HG02571 (cell line): ENCODE data around the gene MAP1LC3A.

Experiments used
- ATAC-seq: cut with Tn5 transposase; IDR thresholded peaks from one replicate; pipeline ENCODE4 v1.9.1; 2021; ENCODE audit warnings: mild to moderate bottlenecking, moderate library complexity; ENCODE audit not compliant: unreplicated experiment

MAP1LC3A gene

DNA sequence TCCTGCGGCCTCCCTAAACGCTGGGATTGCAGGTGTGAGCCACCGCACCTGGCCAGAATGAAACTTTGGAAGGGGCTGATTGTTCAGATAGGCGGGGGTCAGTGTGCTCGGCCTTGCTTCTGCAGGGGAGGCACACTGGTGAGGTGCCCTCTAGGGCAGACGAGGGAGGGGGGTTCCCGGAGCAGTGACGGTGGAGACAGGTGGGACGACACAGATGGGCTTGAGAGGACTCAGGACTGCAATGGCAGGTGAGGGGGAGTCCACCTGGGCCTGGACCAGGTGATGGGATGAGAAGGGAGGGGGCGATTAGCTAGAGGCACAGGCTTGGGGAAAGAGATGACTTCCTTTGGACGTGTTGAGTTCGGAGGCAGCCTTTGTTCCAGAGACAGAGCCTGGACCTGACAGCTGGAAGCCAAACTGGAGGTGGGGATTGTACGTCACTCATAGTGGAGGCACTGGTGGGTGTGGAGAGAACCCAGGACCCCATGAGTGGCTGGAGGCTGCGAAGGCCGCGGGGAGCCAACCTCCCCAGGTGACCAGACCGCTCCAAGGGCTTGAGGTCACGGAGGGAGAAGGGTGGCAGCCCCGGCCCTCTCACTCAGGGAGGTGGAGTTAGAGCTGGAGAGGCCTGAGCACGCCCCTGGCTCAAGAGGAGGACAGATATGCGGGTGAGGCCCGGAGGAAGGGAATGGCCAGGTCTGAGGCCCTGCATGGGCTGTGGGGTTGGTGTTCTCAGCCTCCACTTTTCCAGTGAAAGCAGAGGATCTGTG, 10.5 kb upstream of the MAP1LC3A start:
- ATAC-seq: no peak

DNA sequence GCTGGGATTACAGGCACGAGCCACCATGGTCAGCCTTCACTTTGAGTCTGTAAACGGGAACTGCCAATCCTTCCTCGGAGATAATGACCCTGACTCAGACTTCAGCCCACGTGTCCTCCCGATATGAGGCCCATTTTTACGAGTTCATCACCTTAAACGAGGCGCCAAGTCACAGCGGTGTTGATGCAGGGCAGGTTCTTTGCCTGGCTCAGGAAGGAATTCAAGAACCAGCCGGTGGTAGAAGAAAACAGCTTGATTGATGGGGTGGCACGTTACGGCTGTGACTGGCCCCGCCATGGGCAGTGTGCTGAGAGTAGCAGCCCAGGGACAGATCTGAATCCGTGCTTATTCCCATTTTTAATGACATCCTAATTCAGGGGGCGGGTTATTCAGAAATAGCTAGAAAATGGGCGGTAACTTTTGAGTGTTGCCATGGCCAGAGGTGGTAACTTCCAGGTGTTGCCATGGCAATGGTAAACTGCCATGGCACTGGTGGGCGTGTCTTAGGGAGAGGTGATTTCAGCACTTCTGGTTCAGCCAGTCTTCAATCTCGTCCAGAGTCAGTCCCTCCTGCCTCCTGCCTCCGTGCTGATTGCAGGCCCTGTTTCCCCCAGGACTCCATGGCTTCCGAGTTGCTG, 9.1 kb upstream of the MAP1LC3A start:
- no peak for ATAC-seq

DNA sequence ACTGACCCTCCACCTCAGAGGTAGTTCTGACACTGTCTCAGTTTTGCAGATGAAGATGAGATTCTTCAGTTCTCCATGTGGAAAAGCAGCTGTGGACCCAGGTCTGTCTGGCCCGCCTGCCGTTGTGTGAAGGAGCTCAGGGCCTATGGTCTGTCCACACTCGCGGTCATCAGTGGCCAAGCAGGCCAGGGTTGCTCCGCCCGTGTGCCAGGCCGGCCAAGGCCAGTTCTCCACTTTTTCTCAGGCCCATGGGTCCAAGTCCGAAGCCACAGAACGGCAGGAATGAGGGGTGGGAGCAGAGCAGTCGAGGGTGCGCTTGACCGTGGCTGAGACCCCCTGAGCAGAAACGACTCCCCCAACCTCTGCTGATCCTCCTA, 8.6 kb upstream of the MAP1LC3A start:
- no peak for ATAC-seq

DNA sequence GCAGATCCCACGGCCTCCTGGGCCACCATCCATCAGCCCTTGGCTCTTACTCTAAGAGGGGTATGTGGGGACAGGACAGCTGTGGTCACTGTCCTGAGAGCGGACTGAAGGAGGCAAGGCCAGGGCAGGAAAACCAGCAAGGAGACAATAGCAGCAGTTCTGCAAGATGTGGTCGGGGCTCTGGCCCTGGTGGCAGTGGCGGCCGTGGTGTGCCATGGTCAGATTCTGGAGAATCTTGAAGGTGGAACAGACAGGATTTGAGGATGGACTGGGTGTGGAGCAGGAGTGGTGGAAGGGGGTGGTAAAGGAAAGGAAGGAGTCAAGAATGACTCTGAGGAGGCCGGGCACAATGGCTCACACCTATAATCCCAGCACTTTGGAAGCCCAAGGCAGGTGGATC, 5.9 kb upstream of the MAP1LC3A start:
- ATAC-seq: no peak

DNA sequence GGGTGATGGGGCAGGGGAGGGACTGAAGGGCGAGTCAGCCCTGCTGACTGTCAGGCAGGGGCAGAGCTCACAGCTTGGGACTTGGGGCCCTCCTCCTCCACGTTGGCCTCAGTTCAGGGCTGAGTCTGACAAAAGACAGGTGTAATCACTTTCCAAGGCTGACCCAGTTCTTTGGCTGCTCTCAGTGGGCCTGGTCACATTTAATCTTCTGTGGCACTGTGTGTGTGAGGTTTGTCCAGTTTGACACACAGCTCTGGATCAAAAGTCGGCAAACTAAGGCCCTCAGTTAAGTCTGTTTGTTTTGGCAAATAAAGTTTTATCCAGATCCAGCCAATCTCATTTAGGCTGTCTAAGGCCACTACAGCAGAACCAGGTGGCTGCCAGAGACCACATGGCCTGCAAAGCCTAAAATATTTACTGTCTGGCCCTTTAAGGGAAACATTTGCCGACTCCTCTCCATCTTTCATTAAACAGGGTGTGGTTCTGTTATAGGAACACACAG, 5.1 kb upstream of the MAP1LC3A start:
- ATAC-seq: no peak

DNA sequence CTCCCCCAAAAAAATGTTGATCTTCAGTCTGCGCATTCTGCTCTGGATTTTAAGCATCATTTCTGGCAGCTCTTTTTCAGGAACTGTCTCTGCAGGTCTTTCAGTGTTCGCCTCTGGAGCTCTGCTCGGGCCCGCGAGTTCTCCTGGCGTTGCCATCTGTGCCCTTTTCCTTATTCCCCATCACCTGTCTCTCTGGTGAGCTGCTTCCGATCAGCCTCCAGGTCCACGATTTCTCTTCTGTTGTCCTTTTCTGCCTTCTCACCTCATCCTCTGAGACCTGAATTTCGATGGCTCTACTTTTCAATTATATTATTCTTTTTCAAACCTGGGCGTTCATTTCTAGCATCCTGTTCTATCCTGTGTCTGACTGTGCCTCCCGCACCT, 590 bp upstream of the MAP1LC3A start:
- ATAC-seq: no peak

DNA sequence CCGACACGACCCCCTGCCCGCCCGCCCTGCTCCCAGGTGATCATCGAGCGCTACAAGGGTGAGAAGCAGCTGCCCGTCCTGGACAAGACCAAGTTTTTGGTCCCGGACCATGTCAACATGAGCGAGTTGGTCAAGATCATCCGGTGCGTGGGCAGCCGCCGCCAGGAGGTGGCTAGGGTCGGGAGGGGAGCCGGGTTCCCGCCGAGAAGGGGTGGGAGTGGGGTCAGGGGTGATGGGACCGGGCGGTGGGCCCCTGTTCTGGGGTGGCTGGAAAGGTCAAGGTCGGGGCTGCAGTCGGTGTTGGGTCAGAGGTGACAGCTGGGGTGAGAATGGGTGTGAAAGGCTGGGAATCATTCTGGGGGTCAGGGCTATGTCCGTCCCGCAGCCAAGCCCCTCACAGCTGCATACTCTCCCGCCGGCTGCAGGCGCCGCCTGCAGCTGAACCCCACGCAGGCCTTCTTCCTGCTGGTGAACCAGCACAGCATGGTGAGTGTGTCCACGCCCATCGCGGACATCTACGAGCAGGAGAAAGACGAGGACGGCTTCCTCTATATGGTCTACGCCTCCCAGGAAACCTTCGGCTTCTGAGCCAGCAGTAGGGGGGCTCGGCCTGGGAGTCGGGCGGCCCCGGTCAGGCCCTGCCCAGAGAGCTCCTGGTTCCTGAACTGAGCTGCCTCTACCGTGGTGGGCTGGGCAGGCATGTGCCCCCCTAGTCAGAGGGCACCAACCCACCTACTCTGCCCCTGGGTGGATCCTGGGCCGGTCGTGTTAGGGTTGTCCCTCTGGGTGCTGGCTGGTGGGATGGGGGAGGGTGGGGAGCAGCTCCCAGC, 1.0 kb downstream of the MAP1LC3A start:
- ATAC-seq: no peak

DNA sequence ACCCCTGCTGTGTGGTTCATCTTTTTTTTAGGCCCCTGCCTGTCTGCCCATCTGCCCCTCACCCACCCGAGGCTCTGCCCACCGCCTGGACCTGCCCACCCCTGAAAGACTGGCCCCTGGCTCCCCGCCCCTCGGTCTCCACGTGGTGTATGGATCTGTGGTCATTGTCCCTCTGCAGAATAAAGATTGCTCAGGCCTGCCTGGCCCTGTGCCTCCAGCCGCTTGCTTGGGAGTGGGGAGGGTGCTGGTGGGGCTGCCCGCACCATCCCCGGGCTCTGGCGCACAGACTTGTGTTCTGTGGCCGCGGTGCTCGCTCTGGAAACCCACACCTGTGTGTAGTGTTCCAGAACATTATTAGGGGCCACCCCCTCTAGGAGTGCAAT, 1.6 kb downstream of the MAP1LC3A start:
- ATAC-seq: no peak

DNA sequence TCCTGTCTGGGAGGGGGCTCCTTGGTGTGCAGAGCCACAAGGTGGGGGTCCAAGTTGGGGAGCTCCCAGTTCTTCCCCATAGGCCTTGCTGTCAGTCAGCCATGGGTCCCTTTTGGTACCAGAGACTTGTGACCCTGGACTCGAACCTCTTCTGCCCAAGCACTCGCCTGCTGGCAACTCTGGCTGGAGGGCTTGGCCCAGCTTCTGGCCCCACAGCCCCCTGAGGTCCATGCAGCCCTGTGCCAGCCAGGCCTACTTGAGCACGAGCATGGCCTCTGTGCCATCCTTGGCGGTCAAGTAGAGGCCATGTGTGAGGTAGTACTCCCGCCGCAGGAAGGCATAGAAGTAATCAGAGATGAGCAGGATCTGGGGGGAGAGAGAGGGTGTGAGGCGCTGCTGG, 2.1 kb downstream of the MAP1LC3A start:
- ATAC-seq: no peak

DNA sequence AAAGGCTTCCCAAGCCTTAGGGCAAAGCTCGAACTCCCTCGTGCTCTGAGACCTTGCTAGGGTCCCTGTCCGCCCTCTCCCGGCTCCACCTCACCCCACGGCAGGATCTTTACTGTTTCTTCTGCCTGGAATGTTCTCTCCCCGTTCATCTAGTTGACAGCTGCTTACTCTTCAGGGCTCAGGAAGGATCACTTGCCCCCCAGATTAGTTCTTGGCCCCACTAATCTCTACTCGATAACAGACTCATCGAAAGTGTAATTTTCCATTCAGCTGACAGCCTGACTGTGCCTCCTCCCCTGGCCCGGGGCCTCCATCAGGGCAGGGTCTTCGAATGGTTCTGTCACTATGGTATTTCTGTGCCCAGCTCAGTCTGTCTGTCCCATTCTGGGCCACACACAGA, 3.1 kb downstream of the MAP1LC3A start:
- ATAC-seq: no peak

DNA sequence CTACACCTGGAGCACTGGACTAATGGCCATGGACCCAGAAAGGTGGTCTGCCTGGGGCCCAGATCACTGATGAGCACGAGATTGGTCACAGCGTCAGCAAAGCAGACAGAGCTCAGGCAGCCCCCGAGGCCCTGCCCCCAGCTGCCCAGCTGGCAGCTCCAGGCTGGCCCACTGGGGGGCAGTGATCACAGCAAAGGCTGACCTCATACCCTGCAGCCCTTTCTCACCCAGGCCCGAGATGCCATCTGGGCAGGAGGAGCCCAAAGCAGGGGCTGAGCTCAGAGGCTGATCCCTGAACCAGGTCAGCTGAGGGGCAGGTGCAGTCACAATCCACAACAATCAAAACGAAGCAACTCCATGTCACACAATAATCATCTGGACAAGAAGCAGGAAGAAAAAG, 4.1 kb downstream of the MAP1LC3A start:
- no peak for ATAC-seq

DNA sequence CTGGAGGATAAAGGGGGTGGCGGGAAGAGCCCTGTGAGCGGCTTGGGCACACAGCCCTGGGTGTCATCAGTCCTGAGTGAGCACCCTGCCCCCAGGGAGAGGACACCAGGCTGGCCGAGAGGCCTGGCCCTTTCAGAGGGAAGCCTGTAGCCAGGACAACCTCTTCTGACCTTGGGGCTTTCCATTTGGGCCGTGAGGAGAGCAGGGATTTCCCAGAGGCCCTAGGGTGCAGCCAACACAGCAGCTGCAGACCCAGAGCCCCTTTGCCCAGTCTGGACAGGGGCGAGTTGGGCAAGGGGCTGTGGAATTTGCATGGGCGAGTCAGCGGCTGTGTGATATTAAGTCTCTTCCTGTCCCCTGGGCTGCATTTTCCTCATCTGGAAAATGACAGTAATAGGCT, 6.3 kb downstream of the MAP1LC3A start:
- ATAC-seq: no peak

DNA sequence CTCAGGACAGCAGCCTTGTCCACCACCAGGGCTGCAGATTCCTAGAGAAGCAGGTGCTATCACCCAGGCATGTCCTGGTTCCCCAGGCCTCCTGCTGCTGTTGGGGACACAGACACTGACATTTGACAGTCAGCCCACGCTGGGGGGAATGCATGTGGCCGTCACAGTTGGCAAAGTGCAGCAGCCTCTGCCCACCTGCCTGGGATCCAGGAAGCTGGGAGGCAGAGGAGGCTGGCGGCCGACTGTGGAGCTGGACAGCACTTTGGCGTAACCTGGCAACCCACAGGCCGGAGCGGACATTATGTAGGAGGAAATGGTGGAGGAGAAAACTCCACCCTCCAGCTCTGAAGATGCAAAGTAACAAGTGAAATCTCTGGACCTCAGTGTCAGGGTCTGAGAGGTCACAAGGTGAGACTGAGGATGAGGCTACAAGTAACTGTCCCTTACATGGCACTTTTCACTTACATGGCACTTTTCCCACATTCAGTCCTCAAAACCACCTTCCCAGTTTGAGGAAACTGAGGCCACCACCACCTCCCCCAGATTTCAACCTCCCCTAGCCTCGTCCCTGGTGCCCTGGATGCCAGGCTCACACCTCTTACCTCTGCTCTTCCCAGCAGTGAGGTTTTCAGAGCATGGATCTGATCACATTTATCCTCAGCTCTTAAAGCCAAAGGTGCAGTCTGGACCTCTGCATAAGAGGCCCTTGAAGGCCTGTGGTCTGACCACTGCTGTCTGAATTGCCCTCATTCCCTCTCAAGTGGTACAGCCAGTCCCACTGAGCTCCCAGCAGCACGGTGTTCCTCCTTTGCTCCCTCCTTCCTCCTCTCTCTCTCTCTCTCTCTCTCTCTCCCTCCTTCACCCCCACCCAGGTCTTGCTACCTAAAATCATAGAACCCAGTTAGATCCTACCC, 8.7 kb downstream of the MAP1LC3A start:
- no peak for ATAC-seq

DNA sequence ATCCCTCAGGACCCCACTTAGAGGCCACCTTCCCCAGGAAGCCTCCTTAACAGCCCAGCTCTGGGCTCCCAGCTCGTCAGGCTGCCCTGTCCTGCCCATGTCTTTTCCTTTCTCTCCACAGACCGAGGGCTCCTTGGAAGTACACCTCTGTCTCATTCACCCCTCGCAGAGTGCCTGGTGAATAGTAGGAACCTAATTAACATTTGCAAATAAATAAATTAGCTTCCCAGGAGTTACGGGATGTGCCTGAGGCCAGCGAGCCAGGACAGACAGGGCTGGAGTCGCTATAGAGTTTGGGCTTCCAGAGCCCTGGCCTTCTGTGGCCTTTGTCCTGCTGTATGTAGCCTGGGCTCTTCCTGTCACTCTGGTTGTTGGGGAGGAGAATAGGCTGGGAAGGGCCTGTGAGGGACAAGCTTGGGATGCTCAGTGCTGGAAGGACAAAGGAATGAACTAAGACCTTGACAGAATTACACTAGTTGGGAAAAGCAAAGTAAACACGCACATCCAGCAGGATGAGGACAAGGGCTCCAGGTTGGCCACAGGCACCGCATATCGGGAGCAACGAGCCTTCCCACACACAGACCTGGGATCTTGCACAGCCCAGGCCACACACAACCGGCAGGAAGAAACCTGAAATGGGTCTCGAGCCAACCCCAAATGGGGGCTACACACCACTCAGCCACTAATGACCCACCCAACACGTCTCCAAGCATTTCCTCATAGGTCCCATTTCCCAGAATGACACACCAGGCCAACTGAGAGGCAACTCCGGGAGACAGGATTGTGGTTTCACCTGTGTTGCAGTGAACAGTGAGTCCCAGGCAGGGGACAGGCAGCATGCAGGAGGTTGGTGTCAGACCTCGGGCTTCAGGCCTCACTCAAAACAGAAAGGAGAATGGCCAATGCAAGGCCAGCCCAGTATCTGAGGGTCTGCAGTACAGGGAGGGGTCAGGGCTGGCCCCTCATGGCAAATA, 9.7 kb downstream of the MAP1LC3A start:
- no peak for ATAC-seq

DNA sequence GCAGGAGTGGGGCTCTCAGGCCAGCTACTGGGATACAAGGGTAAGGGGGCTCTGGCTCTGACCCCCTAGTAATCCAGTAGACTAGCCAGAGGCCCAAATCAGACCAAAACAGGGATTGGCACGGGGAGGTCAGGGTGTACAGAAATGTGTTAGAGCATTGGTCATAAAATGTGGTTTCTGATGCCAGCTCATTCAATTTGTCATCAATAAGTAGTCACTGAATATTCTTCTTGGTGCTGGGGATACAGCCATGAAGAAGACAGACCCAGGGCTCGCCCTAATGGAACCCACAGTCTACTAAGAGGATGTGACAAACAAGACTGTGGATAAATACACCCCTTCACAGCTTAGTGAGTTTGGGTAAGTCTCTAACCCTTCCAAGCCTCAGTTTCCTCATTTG, 11.1 kb downstream of the MAP1LC3A start:
- no peak for ATAC-seq

DNA sequence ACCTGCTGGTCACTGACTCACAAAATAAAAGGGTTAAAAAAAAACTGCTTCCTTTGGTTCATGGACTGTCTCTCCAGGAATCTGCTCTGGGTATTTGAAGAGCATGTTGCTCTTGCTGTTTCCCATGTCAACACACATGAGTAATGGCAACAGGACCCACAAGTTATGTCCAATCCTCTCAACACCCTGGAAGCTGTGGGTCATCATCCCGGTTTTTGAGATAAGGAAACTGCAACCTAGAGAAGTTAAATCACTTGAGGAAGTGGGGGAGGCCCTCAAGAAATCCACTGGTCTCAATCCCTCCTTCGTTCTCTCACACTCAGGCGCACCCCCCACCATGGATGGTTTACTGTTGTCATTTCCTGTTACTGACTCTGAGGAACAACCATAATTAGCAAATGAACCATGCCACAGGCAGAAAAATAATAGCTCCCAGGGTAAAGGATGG, 12.4 kb downstream of the MAP1LC3A start:
- ATAC-seq: no peak

DNA sequence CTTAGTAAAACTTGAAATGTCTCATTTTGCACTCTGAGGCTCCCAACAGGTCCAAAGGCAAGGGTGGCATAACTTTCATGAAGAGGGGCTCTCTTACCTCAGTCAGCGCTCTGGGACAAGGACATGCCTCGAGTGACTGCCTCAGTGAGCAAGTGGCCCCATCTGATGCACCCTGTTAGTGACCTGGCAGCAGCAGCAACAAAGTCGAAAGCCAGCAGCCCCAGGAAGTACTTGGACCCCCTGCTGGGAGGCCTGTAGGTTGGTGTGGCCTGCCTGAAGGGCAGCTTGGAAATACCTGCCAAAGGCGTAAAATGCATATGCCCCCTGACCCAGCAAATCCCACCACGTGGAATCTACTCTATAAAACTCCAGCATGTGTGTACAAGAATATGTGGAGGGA, 13.2 kb downstream of the MAP1LC3A start:
- no peak for ATAC-seq

DNA sequence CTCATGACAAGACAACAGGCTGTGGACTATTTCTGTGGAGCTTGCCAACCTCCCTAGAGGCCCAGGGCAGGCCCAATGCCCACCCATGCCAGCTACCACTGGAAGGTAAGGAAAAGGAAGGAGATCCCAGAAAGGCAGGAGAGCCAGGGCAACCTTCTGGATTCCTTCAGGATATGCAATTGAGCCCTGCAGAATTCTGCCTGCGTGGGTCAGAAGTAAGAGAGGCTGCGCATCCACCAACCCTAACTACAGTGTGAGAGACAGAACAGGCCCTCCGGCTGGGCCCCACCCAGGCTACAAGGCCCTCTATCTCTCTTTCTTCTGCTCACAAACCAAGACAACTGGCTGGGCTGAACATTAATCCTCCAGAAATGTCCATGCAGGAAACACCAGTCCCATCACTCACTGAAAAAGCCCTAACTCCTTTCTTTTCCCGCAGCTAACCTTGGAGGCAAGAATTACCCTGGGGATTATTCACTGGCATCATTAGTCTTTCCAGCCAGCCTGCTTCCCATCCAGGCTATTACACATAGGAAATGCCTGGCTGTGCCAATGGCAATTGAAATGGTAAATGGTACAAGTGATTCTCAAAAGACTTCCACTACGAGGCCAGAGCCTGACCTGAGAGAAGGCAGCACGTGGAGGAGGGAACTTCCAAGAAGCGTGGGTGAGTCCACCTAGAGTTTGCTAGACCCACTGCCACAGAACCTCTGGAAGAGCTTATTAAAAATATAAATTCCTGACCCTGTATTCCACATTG, 15.2 kb downstream of the MAP1LC3A start:
- no peak for ATAC-seq

DNA sequence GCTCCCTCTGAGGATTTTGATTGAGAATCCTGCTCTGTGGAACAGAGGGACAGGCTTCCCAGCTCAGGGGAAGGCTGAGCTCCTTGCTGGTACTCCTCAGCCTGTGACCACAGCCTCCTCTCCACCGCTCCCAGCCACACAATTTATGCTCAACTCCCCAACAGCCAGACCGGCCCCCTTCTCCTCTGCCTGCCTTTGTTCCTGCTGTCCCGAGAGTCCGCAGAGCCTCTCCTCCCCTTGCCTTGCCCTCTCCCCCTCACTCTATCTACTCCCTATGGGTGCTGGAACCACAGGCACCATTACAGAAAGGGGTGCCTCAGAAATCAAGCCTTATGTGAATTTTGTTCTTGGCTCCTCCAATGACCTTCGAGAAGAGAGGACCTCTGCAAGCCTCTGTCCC, 15.9 kb downstream of the MAP1LC3A start:
- no peak for ATAC-seq
